HepG2 (cell line): ENCODE measurements around the gene NFKBIZ. TPM values are rescaled to one million over a fixed set of nuclear protein-coding genes. Genes with fewer than 3 reads are reported as not detected.

ENCODE experiments used
- ATAC-seq: fragments of 200-7000 bp; cut with Tn5 transposase; 3 replicates; pipeline ENCODE4 v1.9.1; 2020; ENCODE audit warnings: mild to moderate bottlenecking, moderate library complexity
- BruUV-seq: library from RNA; stranded (reverse); fragments of 400-500 nt; replicated peaks from 2 replicates; lab custom pipeline; 2021; lab: Mats Ljungman, UMichigan
- CTCF ChIA-PET: fragments of 300-600 bp; formaldehyde crosslinking; extraction: SDS; loops from one replicate; lab custom pipeline; 2021; ENCODE audit warnings: low total read pairs, inconsistent platforms, low intra/inter-chr PET ratio; lab: Yijun Ruan, JAX
- POLR2A ChIA-PET: fragments of 350-600 bp; sonication (Branson Sonifier 250); formaldehyde crosslinking; loops from one replicate; lab custom pipeline; 2020; ENCODE audit warnings: antibody characterized with exemption, inconsistent platforms; lab: Yijun Ruan, JAX
- DNase-seq: peaks from one replicate; pipeline ENCODE4 v3.0.0-alpha.2; 2015; ENCODE audit warnings: low spot score
- FAIRE-seq: peaks from 3 replicates; lab custom pipeline; 2011; peaks lifted over from hg19 to GRCh38; lab: Jason Lieb, UNC
- H2AFZ ChIP-seq: one replicate; pipeline ENCODE4 v1.6.1; 2011; ENCODE audit warnings: low read length, inconsistent platforms
- H3K27ac ChIP-seq: fragments of 300-600 bp; 3 replicates; pipeline ENCODE4 v1.8.0; 2011; ENCODE audit warnings: mixed run types, mild to moderate bottlenecking, mixed read lengths, low read length, inconsistent platforms; ENCODE audit not compliant: insufficient read depth; ENCODE audit errors: extremely low read length
- H3K27me3 ChIP-seq, 2 experiments: fragments of 200-600 bp in 1 of 2; 2 replicates in 1 of 2; 3 replicates in 1 of 2; pipeline versions ENCODE4 v1.6.0 to v1.8.0; 2011; ENCODE audit warnings: low read length in 2 of 2, mild to moderate bottlenecking in 2 of 2, moderate library complexity in 2 of 2, inconsistent platforms in 1 of 2; ENCODE audit not compliant: insufficient read depth in 2 of 2, control insufficient read depth in 1 of 2
- H3K36me3 ChIP-seq, 2 experiments: fragments of 200-600 bp in 1 of 2; replicated peaks in 1 of 2; 2 replicates in 1 of 2; 3 replicates in 1 of 2; pipeline versions ENCODE4 v1.5.1 to v1.8.0; 2011; ENCODE audit warnings: low read length in 2 of 2, inconsistent platforms in 1 of 2; ENCODE audit not compliant: insufficient read depth in 2 of 2, control insufficient read depth in 1 of 2
- H3K4me1 ChIP-seq: 2 replicates; pipeline ENCODE4 v1.5.1; 2012; ENCODE audit warnings: low read length, inconsistent platforms; ENCODE audit not compliant: insufficient read depth
- H3K4me2 ChIP-seq: 2 replicates; pipeline ENCODE4 v1.6.0; 2011; ENCODE audit warnings: low read depth, low read length, inconsistent platforms
- H3K4me3 ChIP-seq, 3 experiments: fragments of 200-600 bp in 1 of 3; sonication (generic), shearing (Covaris generic) in 1 of 3; replicated peaks in 1 of 3; 2 replicates each; pipeline ENCODE4 v1.5.1; 2011 to 2016; ENCODE audit warnings: low read length in 3 of 3, inconsistent platforms in 2 of 3, low read depth in 2 of 3, mild to moderate bottlenecking in 2 of 3, control low read depth in 1 of 3, mixed read lengths in 1 of 3; ENCODE audit not compliant: insufficient read depth in 1 of 3
- H3K79me2 ChIP-seq: one replicate; pipeline ENCODE4 v1.6.1; 2011; ENCODE audit warnings: low read length, inconsistent platforms; ENCODE audit not compliant: insufficient read depth
- H3K9ac ChIP-seq: 2 replicates; pipeline ENCODE4 v1.6.0; 2011; ENCODE audit warnings: mild to moderate bottlenecking, low read depth, low read length, inconsistent platforms; ENCODE audit not compliant: insufficient read depth
- H3K9me3 ChIP-seq: 2 replicates; pipeline ENCODE4 v1.5.1; 2012; ENCODE audit warnings: mild to moderate bottlenecking, low read length
- H4K20me1 ChIP-seq: 2 replicates; pipeline ENCODE4 v1.6.0; 2011; ENCODE audit warnings: inconsistent platforms, mild to moderate bottlenecking, low read length, moderate library complexity; ENCODE audit not compliant: insufficient read depth
- CEBPG ChIP-seq: IDR thresholded peaks from 2 replicates; pipeline ENCODE4 v1.6.1; 2016
- GABPB1 ChIP-seq: IDR thresholded peaks from 2 replicates; pipeline ENCODE4 v1.6.1; 2016; ENCODE audit warnings: mild to moderate bottlenecking, missing genetic modification reagents, moderate library complexity, missing compliant biosample characterization
- HOXA5 ChIP-seq: sonication (generic); formaldehyde crosslinking; IDR thresholded peaks from 2 replicates; pipeline ENCODE4 v1.4.0; 2020; ENCODE audit warnings: missing genetic modification reagents
- LCORL ChIP-seq, 2 experiments: fragments of 450-650 bp in 1 of 2; sonication (generic) in 1 of 2; formaldehyde crosslinking in 1 of 2; IDR thresholded peaks; 2 replicates each; pipeline versions ENCODE4 v1.5.0 to v1.6.1; 2017 to 2020; ENCODE audit warnings: antibody characterized with exemption in 1 of 2, missing genetic modification reagents in 1 of 2
- MED8 ChIP-seq: sonication (generic); formaldehyde crosslinking; IDR thresholded peaks from 2 replicates; pipeline ENCODE4 v1.8.1; 2023; ENCODE audit warnings: mild to moderate bottlenecking, missing genetic modification reagents; ENCODE audit not compliant: insufficient replicate concordance
- MXI1 ChIP-seq: IDR thresholded peaks from 3 replicates; pipeline ENCODE4 v1.6.1; 2012; ENCODE audit warnings: low read depth, low read length, inconsistent platforms, borderline replicate concordance
- NFATC3 ChIP-seq: sonication (generic); formaldehyde crosslinking; IDR thresholded peaks from 2 replicates; pipeline ENCODE4 v1.5.1; 2020; ENCODE audit warnings: mild to moderate bottlenecking, missing genetic modification reagents
- RARA ChIP-seq: IDR thresholded peaks from 2 replicates; pipeline ENCODE4 v1.6.1; 2016; ENCODE audit warnings: missing genetic modification reagents, missing compliant biosample characterization
- TOPORS ChIP-seq: sonication (generic); formaldehyde crosslinking; IDR thresholded peaks from 2 replicates; pipeline ENCODE4 v1.8.0; 2023; ENCODE audit warnings: mild to moderate bottlenecking, missing genetic modification reagents
- ZBTB42 ChIP-seq: sonication (generic); formaldehyde crosslinking; IDR thresholded peaks from 2 replicates; pipeline ENCODE4 v1.5.0; 2020; ENCODE audit warnings: mild to moderate bottlenecking, missing genetic modification reagents
- ZNF180 ChIP-seq: sonication (generic); formaldehyde crosslinking; IDR thresholded peaks from 2 replicates; pipeline ENCODE4 v1.4.0; 2020; ENCODE audit warnings: low read depth, missing genetic modification reagents, borderline replicate concordance
- ZNF30 ChIP-seq: sonication (generic); formaldehyde crosslinking; IDR thresholded peaks from 2 replicates; pipeline ENCODE4 v1.5.0; 2020; ENCODE audit warnings: mild to moderate bottlenecking, missing genetic modification reagents
- ZNF317 ChIP-seq: sonication (generic); formaldehyde crosslinking; IDR thresholded peaks from 2 replicates; pipeline ENCODE4 v1.5.0; 2020; ENCODE audit warnings: mild to moderate bottlenecking, missing genetic modification reagents
- ZNF615 ChIP-seq: sonication (generic); formaldehyde crosslinking; IDR thresholded peaks from 2 replicates; pipeline ENCODE4 v1.5.0; 2020; ENCODE audit warnings: mild to moderate bottlenecking, missing genetic modification reagents, borderline replicate concordance
- ZNF816 ChIP-seq: sonication (generic); formaldehyde crosslinking; IDR thresholded peaks from 2 replicates; pipeline ENCODE4 v1.8.0; 2022; ENCODE audit warnings: missing genetic modification reagents, mild to moderate bottlenecking, borderline replicate concordance
- WGBS: methylation state at CpG from one replicate; pipeline ENCODE4 v1.1.6; 2017; ENCODE audit warnings: low lambda C conversion rate; 5-methylcytosine and 5-hydroxymethylcytosine counted together
- in situ Hi-C: cut with HindIII; loops from 2 replicates; pipeline ENCODE4 v1.10.0; 2017; ENCODE audit warnings: low pct_unique_long_range_greater_than_20kb; ENCODE audit not compliant: extremely low pct_ligation_motif_present
- intact Hi-C: fragments of 100-400 bp; cut with micrococcal nuclease; formaldehyde crosslinking; loops from one replicate; pipeline ENCODE4 v1.10.0; 2022; ENCODE audit not compliant: unreplicated experiment
- polyA plus RNA-seq, 8 experiments: library from polyadenylated mRNA; depleted of rRNA in 3 of 8; stranded (reverse) in 7 of 8; unstranded in 1 of 8; fragments of >200 nt; fragmentation: Illumina TruSeq in 4 of 8; extraction: Trizol in 4 of 8; gene quantifications; 2 replicates each; pipeline versions ENCODE4 v1.2.1 to v1.2.3, GENCODE V29; 2011 to 2016; ENCODE audit warnings: low read depth in 4 of 8, missing spikeins in 1 of 8, mixed read lengths in 1 of 8; ENCODE audit not compliant: insufficient read depth in 1 of 8
- total RNA-seq, 5 experiments: library from RNA; depleted of rRNA; stranded (reverse); fragments of >200 nt; fragmentation: Illumina TruSeq; extraction: Trizol; gene quantifications; 2 replicates each; pipeline ENCODE4 v1.2.3, GENCODE V29; 2016; ENCODE audit warnings: low read depth in 1 of 5
- TF ChIP-seq, protein P1 (sequence below): IDR thresholded peaks from 2 replicates; pipeline ENCODE4 v1.6.1; 2016; ENCODE audit warnings: missing genetic modification reagents, missing compliant biosample characterization
- TF ChIP-seq, protein P2 (sequence below): sonication (generic); formaldehyde crosslinking; IDR thresholded peaks from 2 replicates; pipeline ENCODE4 v1.4.0; 2020; ENCODE audit warnings: mild to moderate bottlenecking, missing genetic modification reagents
- TF ChIP-seq, protein P3 (sequence below): sonication (generic); formaldehyde crosslinking; IDR thresholded peaks from 2 replicates; pipeline ENCODE4 v1.5.0; 2020; ENCODE audit warnings: mild to moderate bottlenecking, missing genetic modification reagents

NFKBIZ gene
- total and polyA plus RNA-seq, 2 of the 13 experiments (the other 11 are each of a cell fraction or from before 2014, with no cell fraction given): 25.9 to 60.6 TPM

DNA sequence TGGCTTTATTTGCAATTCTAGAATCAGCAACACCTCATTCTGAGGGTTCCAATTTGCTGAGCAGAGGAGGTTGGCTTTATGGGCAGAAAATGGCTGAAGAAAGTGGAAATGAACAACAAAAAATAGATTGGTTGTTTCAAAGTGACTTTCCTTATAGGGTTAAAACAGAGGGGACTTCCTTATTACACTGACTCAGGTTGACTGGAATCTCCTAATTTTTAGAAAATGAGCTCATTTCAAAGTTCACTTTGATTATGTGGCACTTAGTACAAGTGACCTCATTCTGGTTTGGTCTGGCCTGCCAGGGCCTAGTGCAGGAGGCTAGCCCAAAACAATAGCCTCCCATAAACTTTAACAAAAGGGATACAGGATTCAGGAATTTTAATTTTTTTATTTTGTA is 41.4 kb downstream of the NFKBIZ start:
- no peak overlapping the region for H3K4me3 ChIP-seq
- no peak overlapping the region for H3K9ac ChIP-seq
- H2AFZ ChIP-seq: no peak overlapping the region
- no peaks in the 10 kb centered on the region for H3K79me2 ChIP-seq
- intact Hi-C loops: no loop called here
- H3K9me3 ChIP-seq: no peaks in the 10 kb centered on the region
- H3K27ac ChIP-seq: no peak overlapping the region
- no peaks in the 10 kb centered on the region for H4K20me1 ChIP-seq
- FAIRE-seq (no peak), ATAC-seq (no peak), DNase-seq (no peak)
- no peaks in the 10 kb centered on the region for H3K27me3 ChIP-seq
- in situ Hi-C loops: no loop called here
- H3K36me3 ChIP-seq: no peaks in the 10 kb centered on the region
- CTCF ChIA-PET: no interaction called here
- no TSS peak for BruUV-seq
- no peak overlapping the region for H3K4me2 ChIP-seq
- TF ChIP-seq ZBTB42 (CRISPR knock-in tag) (no peak), GABPB1 (CRISPR knock-in tag) (no peak), CEBPG (CRISPR knock-in tag) (no peak), TOPORS (no peak), ZNF615 (CRISPR knock-in tag) (no peak), HOXA5 (no peak), MED8 (CRISPR knock-in tag) (no peak), RARA (CRISPR knock-in tag) (no peak)
- POLR2A ChIA-PET: no interaction called here
- H3K4me1 ChIP-seq: no peaks in the 10 kb centered on the region

DNA sequence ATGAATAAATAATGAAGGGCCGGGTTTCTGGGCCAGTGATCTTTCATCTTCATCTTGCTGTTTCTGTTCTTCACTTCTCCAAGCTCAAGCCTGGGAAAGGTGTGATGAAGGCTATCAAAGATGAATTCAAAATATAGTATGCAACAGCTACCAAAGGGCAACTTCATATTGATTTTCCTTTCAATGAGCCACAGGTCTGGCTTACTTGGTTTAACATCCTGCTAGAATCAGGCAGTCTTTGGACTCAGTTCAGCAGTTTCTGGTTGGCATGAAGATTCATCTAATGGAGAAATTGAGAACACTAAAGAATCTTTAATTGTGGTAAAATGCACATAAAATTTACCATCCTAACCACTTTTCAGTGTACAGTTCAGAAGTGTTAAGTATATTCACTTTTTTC is 43.3 kb downstream of the NFKBIZ start:
- DNase-seq (no peak), ATAC-seq (no peak; the same call in 2 of the 3 replicates), FAIRE-seq (no peak)
- H3K36me3 ChIP-seq: no peaks in the 10 kb centered on the region
- H3K4me2 ChIP-seq: no peak overlapping the region
- in situ Hi-C loops (no loop called here), intact Hi-C loops (no loop called here)
- WGBS: 0% methylated on average over 1 of the region's 1 CpG
- BruUV-seq: no TSS peak
- H3K4me3 ChIP-seq: no peak overlapping the region
- CTCF ChIA-PET: no interaction called here
- H3K27ac ChIP-seq: no peak overlapping the region
- H3K9me3 ChIP-seq: no peaks in the 10 kb centered on the region
- no peaks in the 10 kb centered on the region for H3K4me1 ChIP-seq
- POLR2A ChIA-PET: no interaction called here
- no peaks in the 10 kb centered on the region for H3K79me2 ChIP-seq
- H4K20me1 ChIP-seq: no peaks in the 10 kb centered on the region
- no peaks in the 10 kb centered on the region for H3K27me3 ChIP-seq
- no peak overlapping the region for H2AFZ ChIP-seq
- H3K9ac ChIP-seq: no peak overlapping the region
- TF ChIP-seq ZNF180 (CRISPR knock-in tag) (no peak), LCORL (IDR thresholded peaks at IDR 0.05) (no peak), LCORL (CRISPR knock-in tag; IDR thresholded peaks at IDR 0.05) (no peak), ZNF816 (CRISPR knock-in tag) (no peak), MXI1 (no peak), NFATC3 (no peak), ZNF30 (CRISPR knock-in tag) (no peak), ZNF317 (no peak)
- TF ChIP-seq, protein P1, sequence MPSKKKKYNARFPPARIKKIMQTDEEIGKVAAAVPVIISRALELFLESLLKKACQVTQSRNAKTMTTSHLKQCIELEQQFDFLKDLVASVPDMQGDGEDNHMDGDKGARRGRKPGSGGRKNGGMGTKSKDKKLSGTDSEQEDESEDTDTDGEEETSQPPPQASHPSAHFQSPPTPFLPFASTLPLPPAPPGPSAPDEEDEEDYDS (CRISPR knock-in tag): no peak
- TF ChIP-seq, protein P2, sequence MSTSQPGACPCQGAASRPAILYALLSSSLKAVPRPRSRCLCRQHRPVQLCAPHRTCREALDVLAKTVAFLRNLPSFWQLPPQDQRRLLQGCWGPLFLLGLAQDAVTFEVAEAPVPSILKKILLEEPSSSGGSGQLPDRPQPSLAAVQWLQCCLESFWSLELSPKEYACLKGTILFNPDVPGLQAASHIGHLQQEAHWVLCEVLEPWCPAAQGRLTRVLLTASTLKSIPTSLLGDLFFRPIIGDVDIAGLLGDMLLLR (CRISPR knock-in tag): no peak
- TF ChIP-seq, protein P3, sequence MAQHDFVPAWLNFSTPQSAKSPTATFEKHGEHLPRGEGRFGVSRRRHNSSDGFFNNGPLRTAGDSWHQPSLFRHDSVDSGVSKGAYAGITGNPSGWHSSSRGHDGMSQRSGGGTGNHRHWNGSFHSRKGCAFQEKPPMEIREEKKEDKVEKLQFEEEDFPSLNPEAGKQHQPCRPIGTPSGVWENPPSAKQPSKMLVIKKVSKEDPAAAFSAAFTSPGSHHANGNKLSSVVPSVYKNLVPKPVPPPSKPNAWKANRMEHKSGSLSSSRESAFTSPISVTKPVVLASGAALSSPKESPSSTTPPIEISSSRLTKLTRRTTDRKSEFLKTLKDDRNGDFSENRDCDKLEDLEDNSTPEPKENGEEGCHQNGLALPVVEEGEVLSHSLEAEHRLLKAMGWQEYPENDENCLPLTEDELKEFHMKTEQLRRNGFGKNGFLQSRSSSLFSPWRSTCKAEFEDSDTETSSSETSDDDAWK (CRISPR knock-in tag): no peak
